ENCODE measurements around the gene SATB2.

The SATB2 gene

GRCh38 chr2:199395311-199395710 is 62.4 kb downstream of the SATB2 start:
- H3K27ac ChIP-seq (ENCODE audit: low read length) = no peak overlapping the region
- H3K4me3 ChIP-seq (ENCODE audit: low read length in 2 of 2) = no peak overlapping the region
- H3K36me3 ChIP-seq (ENCODE audit: control insufficient read depth in 2 of 2, insufficient read depth in 2 of 2, low read length in 2 of 2) = no peaks in the 10 kb centered on the region
- H3K27me3 ChIP-seq (ENCODE audit: control insufficient read depth in 1 of 2, insufficient read depth in 2 of 2, low read length in 2 of 2) = no peaks in the 10 kb centered on the region
- no peak overlapping the region for H3K9ac ChIP-seq (ENCODE audit: low read length in 2 of 2)
- H3K4me1 ChIP-seq (ENCODE audit: control insufficient read depth, insufficient read depth, low read length) = no peaks in the 10 kb centered on the region
- peaks cover 0 to 3% of the 10 kb centered on the region in 2 donors for H3K9me3 ChIP-seq (ENCODE audit: control insufficient read depth in 2 of 2, low read length in 2 of 2)

GRCh38 chr2:199392363-199392762 is 65.4 kb downstream of the SATB2 start:
- no peaks in the 10 kb centered on the region for H3K36me3 ChIP-seq (ENCODE audit: control insufficient read depth in 2 of 2, insufficient read depth in 2 of 2, low read length in 2 of 2)
- no peak overlapping the region for H3K9ac ChIP-seq (ENCODE audit: low read length in 2 of 2)
- H3K27ac ChIP-seq (ENCODE audit: low read length) = no peak overlapping the region
- no peaks in the 10 kb centered on the region for H3K9me3 ChIP-seq (ENCODE audit: control insufficient read depth in 2 of 2, low read length in 2 of 2)
- H3K4me1 ChIP-seq (ENCODE audit: control insufficient read depth, insufficient read depth, low read length) = no peaks in the 10 kb centered on the region
- H3K4me3 ChIP-seq (ENCODE audit: low read length in 2 of 2) = no peak overlapping the region
- H3K27me3 ChIP-seq (ENCODE audit: control insufficient read depth in 1 of 2, insufficient read depth in 2 of 2, low read length in 2 of 2) = no peaks in the 10 kb centered on the region

GRCh38 chr2:199388728-199389268 is 68.9 kb downstream of the SATB2 start:
- Histone ChIP-seq H3K27ac (ENCODE audit: low read length) (no peak overlapping the region), H3K4me1 (ENCODE audit: control insufficient read depth, insufficient read depth, low read length) (no peaks in the 10 kb centered on the region), H3K36me3 (ENCODE audit: control insufficient read depth in 2 of 2, insufficient read depth in 2 of 2, low read length in 2 of 2) (no peaks in the 10 kb centered on the region), H3K9ac (ENCODE audit: low read length in 2 of 2) (no peak overlapping the region), H3K9me3 (ENCODE audit: control insufficient read depth in 2 of 2, low read length in 2 of 2) (no peaks in the 10 kb centered on the region), H3K27me3 (ENCODE audit: control insufficient read depth in 1 of 2, insufficient read depth in 2 of 2, low read length in 2 of 2) (no peaks in the 10 kb centered on the region), H3K4me3 (ENCODE audit: low read length in 2 of 2) (no peak overlapping the region)

GRCh38 chr2:199384043-199384442 is 73.7 kb downstream of the SATB2 start:
- H3K27ac ChIP-seq (ENCODE audit: low read length) = no peak overlapping the region
- H3K36me3 ChIP-seq (ENCODE audit: control insufficient read depth in 2 of 2, insufficient read depth in 2 of 2, low read length in 2 of 2) = no peaks in the 10 kb centered on the region
- no peaks in the 10 kb centered on the region for H3K27me3 ChIP-seq (ENCODE audit: control insufficient read depth in 1 of 2, insufficient read depth in 2 of 2, low read length in 2 of 2)
- no peaks in the 10 kb centered on the region for H3K9me3 ChIP-seq (ENCODE audit: control insufficient read depth in 2 of 2, low read length in 2 of 2)
- no peaks in the 10 kb centered on the region for H3K4me1 ChIP-seq (ENCODE audit: control insufficient read depth, insufficient read depth, low read length)
- no peak overlapping the region for H3K9ac ChIP-seq (ENCODE audit: low read length in 2 of 2)
- H3K4me3 ChIP-seq (ENCODE audit: low read length in 2 of 2) = no peak overlapping the region

- no peak overlapping the region for H3K9ac ChIP-seq (ENCODE audit: low read length in 2 of 2)
- H3K9me3 ChIP-seq (ENCODE audit: control insufficient read depth in 2 of 2, low read length in 2 of 2) = no peaks in the 10 kb centered on the region
- no peaks in the 10 kb centered on the region for H3K36me3 ChIP-seq (ENCODE audit: control insufficient read depth in 2 of 2, insufficient read depth in 2 of 2, low read length in 2 of 2)
- H3K27me3 ChIP-seq (ENCODE audit: control insufficient read depth in 1 of 2, insufficient read depth in 2 of 2, low read length in 2 of 2) = no peaks in the 10 kb centered on the region
- H3K27ac ChIP-seq (ENCODE audit: low read length) = no peak overlapping the region
- no peak overlapping the region for H3K4me3 ChIP-seq (ENCODE audit: low read length in 2 of 2)
- no peaks in the 10 kb centered on the region for H3K4me1 ChIP-seq (ENCODE audit: control insufficient read depth, insufficient read depth, low read length)
Measured at GRCh38 chr2:199383021-199383420, 74.7 kb downstream of the SATB2 start.

- Histone ChIP-seq H3K9me3 (ENCODE audit: control insufficient read depth in 2 of 2, low read length in 2 of 2) (no peaks in the 10 kb centered on the region), H3K27ac (ENCODE audit: low read length) (no peak overlapping the region), H3K36me3 (ENCODE audit: control insufficient read depth in 2 of 2, insufficient read depth in 2 of 2, low read length in 2 of 2) (no peaks in the 10 kb centered on the region)
Measured at GRCh38 chr2:199382091-199382490, 75.6 kb downstream of the SATB2 start.

GRCh38 chr2:199381531-199381930 is 76.2 kb downstream of the SATB2 start:
- Histone ChIP-seq H3K9ac (ENCODE audit: low read length in 2 of 2) (no peak overlapping the region), H3K4me1 (ENCODE audit: control insufficient read depth, insufficient read depth, low read length) (no peaks in the 10 kb centered on the region), H3K9me3 (ENCODE audit: control insufficient read depth in 2 of 2, low read length in 2 of 2) (no peaks in the 10 kb centered on the region), H3K4me3 (ENCODE audit: low read length in 2 of 2) (no peak overlapping the region), H3K36me3 (ENCODE audit: control insufficient read depth in 2 of 2, insufficient read depth in 2 of 2, low read length in 2 of 2) (no peaks in the 10 kb centered on the region), H3K27me3 (ENCODE audit: control insufficient read depth in 1 of 2, insufficient read depth in 2 of 2, low read length in 2 of 2) (no peaks in the 10 kb centered on the region), H3K27ac (ENCODE audit: low read length) (no peak overlapping the region)

More at GRCh38 chr2:199382091-199382490, 75.6 kb downstream of the SATB2 start:
- Histone ChIP-seq H3K9ac (ENCODE audit: low read length in 2 of 2) (no peak overlapping the region), H3K27me3 (ENCODE audit: control insufficient read depth in 1 of 2, insufficient read depth in 2 of 2, low read length in 2 of 2) (no peaks in the 10 kb centered on the region), H3K4me3 (ENCODE audit: low read length in 2 of 2) (no peak overlapping the region), H3K4me1 (ENCODE audit: control insufficient read depth, insufficient read depth, low read length) (no peaks in the 10 kb centered on the region)

GRCh38 chr2:199378948-199379650 is 78.6 kb downstream of the SATB2 start:
- Histone ChIP-seq H3K9ac (ENCODE audit: low read length in 2 of 2) (no peak overlapping the region), H3K36me3 (ENCODE audit: control insufficient read depth in 2 of 2, insufficient read depth in 2 of 2, low read length in 2 of 2) (no peaks in the 10 kb centered on the region), H3K4me1 (ENCODE audit: control insufficient read depth, insufficient read depth, low read length) (no peaks in the 10 kb centered on the region), H3K9me3 (ENCODE audit: control insufficient read depth in 2 of 2, low read length in 2 of 2) (no peaks in the 10 kb centered on the region), H3K27me3 (ENCODE audit: control insufficient read depth in 1 of 2, insufficient read depth in 2 of 2, low read length in 2 of 2) (no peaks in the 10 kb centered on the region), H3K4me3 (ENCODE audit: low read length in 2 of 2) (no peak overlapping the region), H3K27ac (ENCODE audit: low read length) (no peak overlapping the region)

GRCh38 chr2:199370150-199370780 is 87.5 kb downstream of the SATB2 start:
- Histone ChIP-seq H3K27ac (ENCODE audit: low read length) (no peak overlapping the region), H3K4me3 (ENCODE audit: low read length in 2 of 2) (no peak overlapping the region)

GRCh38 chr2:199366406-199366805 is 91.3 kb downstream of the SATB2 start:
- H3K36me3 ChIP-seq (ENCODE audit: control insufficient read depth in 2 of 2, insufficient read depth in 2 of 2, low read length in 2 of 2) = no peaks in the 10 kb centered on the region
- H3K9ac ChIP-seq (ENCODE audit: low read length in 2 of 2) = no peak overlapping the region
- H3K9me3 ChIP-seq (ENCODE audit: control insufficient read depth in 2 of 2, low read length in 2 of 2) = no peaks in the 10 kb centered on the region
- no peak overlapping the region for H3K4me3 ChIP-seq (ENCODE audit: low read length in 2 of 2)
- no peaks in the 10 kb centered on the region for H3K4me1 ChIP-seq (ENCODE audit: control insufficient read depth, insufficient read depth, low read length)
- no peaks in the 10 kb centered on the region for H3K27me3 ChIP-seq (ENCODE audit: control insufficient read depth in 1 of 2, insufficient read depth in 2 of 2, low read length in 2 of 2)
- H3K27ac ChIP-seq (ENCODE audit: low read length) = no peak overlapping the region

More at GRCh38 chr2:199370150-199370780, 87.5 kb downstream of the SATB2 start:
- Histone ChIP-seq H3K9me3 (ENCODE audit: control insufficient read depth in 2 of 2, low read length in 2 of 2) (no peaks in the 10 kb centered on the region), H3K9ac (ENCODE audit: low read length in 2 of 2) (no peak overlapping the region), H3K4me1 (ENCODE audit: control insufficient read depth, insufficient read depth, low read length) (no peaks in the 10 kb centered on the region), H3K36me3 (ENCODE audit: control insufficient read depth in 2 of 2, insufficient read depth in 2 of 2, low read length in 2 of 2) (no peaks in the 10 kb centered on the region), H3K27me3 (ENCODE audit: control insufficient read depth in 1 of 2, insufficient read depth in 2 of 2, low read length in 2 of 2) (no peaks in the 10 kb centered on the region)

GRCh38 chr2:199364153-199364552 is 93.6 kb downstream of the SATB2 start:
- Histone ChIP-seq H3K36me3 (ENCODE audit: control insufficient read depth in 2 of 2, insufficient read depth in 2 of 2, low read length in 2 of 2) (no peaks in the 10 kb centered on the region), H3K27me3 (ENCODE audit: control insufficient read depth in 1 of 2, insufficient read depth in 2 of 2, low read length in 2 of 2) (no peaks in the 10 kb centered on the region), H3K4me1 (ENCODE audit: control insufficient read depth, insufficient read depth, low read length) (no peaks in the 10 kb centered on the region), H3K9ac (ENCODE audit: low read length in 2 of 2) (no peak overlapping the region), H3K9me3 (ENCODE audit: control insufficient read depth in 2 of 2, low read length in 2 of 2) (no peaks in the 10 kb centered on the region), H3K4me3 (ENCODE audit: low read length in 2 of 2) (no peak overlapping the region), H3K27ac (ENCODE audit: low read length) (no peak overlapping the region)
